ENCODE measurements around the gene PLEKHF1. TPM values are rescaled to one million over a fixed set of nuclear protein-coding genes. Genes with fewer than 3 reads are reported as not detected.

Gene PLEKHF1
- total RNA-seq, 2 donors from 2014 or later: 2.6 to 2.8 TPM

- DNase-seq: no peak
- no peaks in the 10 kb centered on the region for H3K9me3 ChIP-seq (ENCODE audit: control insufficient read depth, low read length)
- Mint-ChIP-seq H3K9me3 (no peaks in the 10 kb centered on the region), H3K4me3 (no peak overlapping the region), H3K36me3 (ENCODE audit: low read depth) (no peaks in the 10 kb centered on the region), H3K27ac (no peak overlapping the region), H3K27me3 (ENCODE audit: insufficient read depth) (peaks cover 2% of the 10 kb centered on the region), H3K4me1 (no peaks in the 10 kb centered on the region)
- H3K9ac ChIP-seq (ENCODE audit: extremely low read depth, low read length, poor library complexity, severe bottlenecking): no peak overlapping the region
- H3K4me3 ChIP-seq (ENCODE audit: low read length): no peak overlapping the region
- TF ChIP-seq, protein P1, sequence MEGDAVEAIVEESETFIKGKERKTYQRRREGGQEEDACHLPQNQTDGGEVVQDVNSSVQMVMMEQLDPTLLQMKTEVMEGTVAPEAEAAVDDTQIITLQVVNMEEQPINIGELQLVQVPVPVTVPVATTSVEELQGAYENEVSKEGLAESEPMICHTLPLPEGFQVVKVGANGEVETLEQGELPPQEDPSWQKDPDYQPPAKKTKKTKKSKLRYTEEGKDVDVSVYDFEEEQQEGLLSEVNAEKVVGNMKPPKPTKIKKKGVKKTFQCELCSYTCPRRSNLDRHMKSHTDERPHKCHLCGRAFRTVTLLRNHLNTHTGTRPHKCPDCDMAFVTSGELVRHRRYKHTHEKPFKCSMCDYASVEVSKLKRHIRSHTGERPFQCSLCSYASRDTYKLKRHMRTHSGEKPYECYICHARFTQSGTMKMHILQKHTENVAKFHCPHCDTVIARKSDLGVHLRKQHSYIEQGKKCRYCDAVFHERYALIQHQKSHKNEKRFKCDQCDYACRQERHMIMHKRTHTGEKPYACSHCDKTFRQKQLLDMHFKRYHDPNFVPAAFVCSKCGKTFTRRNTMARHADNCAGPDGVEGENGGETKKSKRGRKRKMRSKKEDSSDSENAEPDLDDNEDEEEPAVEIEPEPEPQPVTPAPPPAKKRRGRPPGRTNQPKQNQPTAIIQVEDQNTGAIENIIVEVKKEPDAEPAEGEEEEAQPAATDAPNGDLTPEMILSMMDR (conservative IDR thresholded peaks at IDR 0.05): no peak
- no peaks in the 10 kb centered on the region for H3K36me3 ChIP-seq (ENCODE audit: control insufficient read depth, insufficient read depth, low read length)
- H3K4me1 ChIP-seq (ENCODE audit: control insufficient read depth, insufficient read depth, low read length): no peaks in the 10 kb centered on the region
- 92 to 96% methylated on average over 4 to 11 of the region's 12 CpGs for WGBS, 2 experiments (ENCODE audit: insufficient coverage in 1 of 2, insufficient read length in 1 of 2)
- no peaks in the 10 kb centered on the region for H3K27me3 ChIP-seq (ENCODE audit: control insufficient read depth, insufficient read depth, low read length, poor library complexity, severe bottlenecking)
- no peak overlapping the region for H3K27ac ChIP-seq (ENCODE audit: low read depth, low read length)
These were observed 25.0 kb upstream of the PLEKHF1 start for GRCh38 chr19:29640231-29640630.

GRCh38 chr19:29641597-29641996 is 23.7 kb upstream of the PLEKHF1 start:
- peaks cover 2% of the 10 kb centered on the region for H3K27me3 Mint-ChIP-seq (ENCODE audit: insufficient read depth)
- no peaks in the 10 kb centered on the region for H3K36me3 Mint-ChIP-seq (ENCODE audit: low read depth)

DNA sequence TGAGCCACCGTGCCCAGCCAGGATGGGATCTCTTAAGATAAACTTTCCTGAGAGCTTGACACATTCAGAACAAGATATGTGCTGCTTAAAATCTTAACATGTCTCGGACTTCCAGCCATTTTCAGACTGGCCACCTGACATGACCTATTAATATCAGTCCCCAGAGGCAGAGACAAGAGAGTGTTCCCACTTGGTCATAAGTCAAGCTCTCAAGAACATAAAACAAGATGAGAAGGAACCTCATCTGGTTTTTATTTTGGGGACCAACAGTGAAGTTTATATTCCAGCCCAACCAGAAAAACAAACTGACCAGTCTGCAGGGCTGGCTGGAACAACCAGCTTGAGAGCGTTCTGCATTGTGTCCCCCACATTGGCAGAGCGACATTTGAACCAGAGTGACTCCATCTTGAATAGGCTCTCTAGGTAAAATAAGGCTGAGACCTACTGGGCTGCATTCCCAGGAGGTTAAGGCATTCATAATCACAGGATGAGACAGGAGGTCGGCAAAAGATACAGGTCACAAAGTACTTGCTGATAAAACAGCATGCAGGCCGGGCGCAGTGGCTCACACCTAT is 21.8 kb upstream of the PLEKHF1 start:
- Mint-ChIP-seq H3K27ac (no peak overlapping the region), H3K4me1 (peaks cover 6% of the 10 kb centered on the region), H3K36me3 (ENCODE audit: low read depth) (no peaks in the 10 kb centered on the region), H3K9me3 (no peaks in the 10 kb centered on the region), H3K4me3 (no peak overlapping the region), H3K27me3 (ENCODE audit: insufficient read depth) (peaks cover 2% of the 10 kb centered on the region)
- Histone ChIP-seq H3K4me3 (ENCODE audit: low read length) (no peak overlapping the region), H3K27ac (ENCODE audit: low read depth, low read length) (no peak overlapping the region), H3K9ac (ENCODE audit: extremely low read depth, low read length, poor library complexity, severe bottlenecking) (no peak overlapping the region), H3K27me3 (ENCODE audit: control insufficient read depth, insufficient read depth, low read length, poor library complexity, severe bottlenecking) (no peaks in the 10 kb centered on the region), H3K36me3 (ENCODE audit: control insufficient read depth, insufficient read depth, low read length) (no peaks in the 10 kb centered on the region), H3K4me1 (ENCODE audit: control insufficient read depth, insufficient read depth, low read length) (no peaks in the 10 kb centered on the region), H3K9me3 (ENCODE audit: control insufficient read depth, low read length) (no peaks in the 10 kb centered on the region)
- WGBS, 2 experiments (ENCODE audit: insufficient coverage in 1 of 2, insufficient read length in 1 of 2): 92 to 94% methylated on average over 5 to 7 of the region's 7 CpGs
- no peak for DNase-seq
- TF ChIP-seq, protein P1 (conservative IDR thresholded peaks at IDR 0.05): no peak

More at GRCh38 chr19:29641597-29641996, 23.7 kb upstream of the PLEKHF1 start:
- DNase-seq: no peak
- Mint-ChIP-seq H3K4me1 (peaks cover 6% of the 10 kb centered on the region), H3K9me3 (no peaks in the 10 kb centered on the region), H3K4me3 (no peak overlapping the region), H3K27ac (no peak overlapping the region)
- no peak overlapping the region for H3K4me3 ChIP-seq (ENCODE audit: low read length)
- no peak overlapping the region for H3K27ac ChIP-seq (ENCODE audit: low read depth, low read length)
- H3K27me3 ChIP-seq (ENCODE audit: control insufficient read depth, insufficient read depth, low read length, poor library complexity, severe bottlenecking): no peaks in the 10 kb centered on the region
- no peaks in the 10 kb centered on the region for H3K36me3 ChIP-seq (ENCODE audit: control insufficient read depth, insufficient read depth, low read length)
- H3K4me1 ChIP-seq (ENCODE audit: control insufficient read depth, insufficient read depth, low read length): no peaks in the 10 kb centered on the region
- no peak overlapping the region for H3K9ac ChIP-seq (ENCODE audit: extremely low read depth, low read length, poor library complexity, severe bottlenecking)
- TF ChIP-seq, protein P1 (conservative IDR thresholded peaks at IDR 0.05): no peak
- H3K9me3 ChIP-seq (ENCODE audit: control insufficient read depth, low read length): no peaks in the 10 kb centered on the region
- WGBS, 2 experiments (ENCODE audit: insufficient coverage in 1 of 2, insufficient read length in 1 of 2): 88 to 100% methylated on average over 1 to 2 of the region's 2 CpGs

All from endodermal cell (in vitro differentiated cells).